Measurements from ENCODE around the gene ACBD6. TPM values are rescaled to one million over a fixed set of nuclear protein-coding genes. Genes with fewer than 3 reads are reported as not detected.

ACBD6 gene
- total and polyA plus RNA-seq, 2 donors (not counting 1 experiment from before 2014, with no cell fraction given), result 52.9 to 80.9 TPM

- Histone ChIP-seq H3K4me3 (ENCODE audit: control extremely low read depth in 1 of 5, extremely low read depth in 1 of 5, insufficient read depth in 1 of 5, low read depth in 2 of 5, low read length in 4 of 5) (no peak overlapping the region), H2AFZ (ENCODE audit: insufficient read depth, low read depth, low read length, poor library complexity, severe bottlenecking) (no peak overlapping the region), H3K79me2 (ENCODE audit: control insufficient read depth, insufficient read depth, low read length) (no peaks in the 10 kb centered on the region), H3K9me3 (ENCODE audit: control extremely low read depth in 1 of 3, control insufficient read depth in 2 of 3, insufficient read depth in 1 of 3, low read length in 2 of 3) (no peaks in the 10 kb centered on the region), H3K27me3 (replicated peaks in 1 of 4; ENCODE audit: control extremely low read depth in 1 of 4, control insufficient read depth in 3 of 4, insufficient read depth in 4 of 4, low read length in 3 of 4) (peaks cover 0 to 49% (median 29%) of the 10 kb centered on the region in 4 experiments), H4K20me1 (ENCODE audit: control insufficient read depth, insufficient read depth, low read length, poor library complexity, severe bottlenecking) (no peaks in the 10 kb centered on the region), H3K4me1 (ENCODE audit: control insufficient read depth in 2 of 2, insufficient read depth in 2 of 2, low read length in 2 of 2) (no peaks in the 10 kb centered on the region), H3K36me3 (replicated peaks in 1 of 2; ENCODE audit: control extremely low read depth in 1 of 2, control insufficient read depth in 1 of 2, extremely low read depth in 1 of 2, insufficient read depth in 2 of 2, low read length in 1 of 2) (no peaks in the 10 kb centered on the region), H3K9ac (ENCODE audit: low read length) (no peak overlapping the region), H3K27ac (ENCODE audit: low read length in 2 of 2) (no peak overlapping the region), H3K4me2 (replicated peaks; ENCODE audit: low read depth, low read length, poor library complexity, severe bottlenecking) (no peak overlapping the region)
- CTCF ChIA-PET, result no interaction called here
- no peak overlapping the region for H3K4me3 Mint-ChIP-seq
- DNase-seq, result no peak
- H3K27ac Mint-ChIP-seq, result no peak overlapping the region
- 93% methylated on average over 7 of the region's 11 CpGs for WGBS (ENCODE audit: insufficient coverage)
- ATAC-seq (ENCODE audit: low read depth), result no peak
- TF ChIP-seq CTCF (IDR thresholded peaks at IDR 0.05), result no peak
- no peak for TF ChIP-seq EZH2 (IDR thresholded peaks at IDR 0.05; ENCODE audit: borderline replicate concordance, insufficient read depth, low read depth, low read length, poor library complexity, severe bottlenecking)
- H3K9me3 Mint-ChIP-seq (ENCODE audit: insufficient read depth), result no peaks in the 10 kb centered on the region
- peaks cover 53% of the 10 kb centered on the region for H3K27me3 Mint-ChIP-seq
- intact Hi-C loops (cut with micrococcal nuclease), result no loop called here
- H3K4me1 Mint-ChIP-seq, result no peaks in the 10 kb centered on the region
- POLR2A ChIA-PET, result no interaction called here
Observed at GRCh38 chr1:180243517-180244221, 258.7 kb downstream of the ACBD6 start.

GRCh38 chr1:180241716-180242544 lies 260.4 kb downstream of the ACBD6 start:
- intact Hi-C loops (cut with micrococcal nuclease), result no loop called here
- ATAC-seq (ENCODE audit: low read depth), result no peak
- CTCF ChIA-PET, result interaction anchor here (1.2 kb wide), 1 partner anchor 240 kb away, joined by 5 read pairs; no protein-coding TSS in a partner anchor
- Histone ChIP-seq H3K27ac (ENCODE audit: low read length in 2 of 2) (no peak overlapping the region), H4K20me1 (ENCODE audit: control insufficient read depth, insufficient read depth, low read length, poor library complexity, severe bottlenecking) (no peaks in the 10 kb centered on the region), H3K4me2 (replicated peaks; ENCODE audit: low read depth, low read length, poor library complexity, severe bottlenecking) (no peak overlapping the region), H2AFZ (ENCODE audit: insufficient read depth, low read depth, low read length, poor library complexity, severe bottlenecking) (no peak overlapping the region), H3K36me3 (replicated peaks in 1 of 2; ENCODE audit: control extremely low read depth in 1 of 2, control insufficient read depth in 1 of 2, extremely low read depth in 1 of 2, insufficient read depth in 2 of 2, low read length in 1 of 2) (no peaks in the 10 kb centered on the region), H3K4me1 (ENCODE audit: control insufficient read depth in 2 of 2, insufficient read depth in 2 of 2, low read length in 2 of 2) (peaks cover 0 to 1% of the 10 kb centered on the region in 2 donors), H3K9me3 (ENCODE audit: control extremely low read depth in 1 of 3, control insufficient read depth in 2 of 3, insufficient read depth in 1 of 3, low read length in 2 of 3) (no peaks in the 10 kb centered on the region), H3K27me3 (replicated peaks in 1 of 4; ENCODE audit: control extremely low read depth in 1 of 4, control insufficient read depth in 3 of 4, insufficient read depth in 4 of 4, low read length in 3 of 4) (peaks cover 0 to 57% (median 43%) of the 10 kb centered on the region in 4 experiments), H3K4me3 (ENCODE audit: control extremely low read depth in 1 of 5, extremely low read depth in 1 of 5, insufficient read depth in 1 of 5, low read depth in 2 of 5, low read length in 4 of 5) (no peak overlapping the region), H3K79me2 (ENCODE audit: control insufficient read depth, insufficient read depth, low read length) (no peaks in the 10 kb centered on the region), H3K9ac (ENCODE audit: low read length) (no peak overlapping the region)
- Mint-ChIP-seq H3K9me3 (ENCODE audit: insufficient read depth) (no peaks in the 10 kb centered on the region), H3K4me1 (no peaks in the 10 kb centered on the region), H3K27ac (no peak overlapping the region), H3K4me3 (no peak overlapping the region), H3K27me3 (peaks cover 69% of the 10 kb centered on the region)
- POLR2A ChIA-PET, result no interaction called here
- WGBS (ENCODE audit: insufficient coverage), result 81% methylated on average over 8 of the region's 8 CpGs
- TF ChIP-seq CTCF (IDR thresholded peaks at IDR 0.05), result no peak
- no peak for TF ChIP-seq EZH2 (IDR thresholded peaks at IDR 0.05; ENCODE audit: borderline replicate concordance, insufficient read depth, low read depth, low read length, poor library complexity, severe bottlenecking)
- DNase-seq, result no peak

All from B cell (primary cell).